ENCODE measurements around the gene SNTG2.
"Not testable (repeated sequence)": the region's sequence is repeated elsewhere in the genome, so short reads cannot be mapped to it uniquely, and the experiment has no call there.

GRCh38 chr2:1387954-1388725 lies 437.5 kb downstream of the SNTG2 start:
- TF ChIP-seq CTCF (IDR thresholded peaks at IDR 0.05): peak in 1 of 6 experiments; percentile 21
- TF ChIP-seq POLR2A (IDR thresholded peaks at IDR 0.05): not testable (repeated sequence)

Measured in esophagus squamous epithelium (tissue), 4 donors.